H9 (cell line): Measurements from ENCODE around the gene ZFAND5. TPM values are rescaled to one million over a fixed set of nuclear protein-coding genes. Genes with fewer than 3 reads are reported as not detected.

Experiments used
- DNase-seq: peaks from one replicate; pipeline ENCODE4 v3.0.0-alpha.2; 2017
- H2AFZ ChIP-seq: one replicate; pipeline ENCODE4 v1.6.1; 2013; ENCODE audit warnings: mild to moderate bottlenecking, low read length, control low read depth, moderate library complexity
- H2AK5ac ChIP-seq: 2 replicates; pipeline ENCODE4 v1.6.1; 2013; ENCODE audit warnings: low read length, control low read depth, mixed read lengths; ENCODE audit not compliant: insufficient read length
- H2BK120ac ChIP-seq: one replicate; pipeline ENCODE4 v1.6.1; 2013; ENCODE audit warnings: low read depth, mild to moderate bottlenecking, low read length, control low read depth, inconsistent platforms; ENCODE audit not compliant: poor library complexity, severe bottlenecking
- H2BK12ac ChIP-seq: 2 replicates; pipeline ENCODE4 v1.6.1; 2013; ENCODE audit warnings: low read length, control low read depth, mixed read lengths, low read depth; ENCODE audit not compliant: insufficient read length
- H2BK15ac ChIP-seq: 2 replicates; pipeline ENCODE4 v1.6.1; 2013; ENCODE audit warnings: low read depth, low read length, control low read depth
- H2BK20ac ChIP-seq: one replicate; pipeline ENCODE4 v1.6.1; 2013; ENCODE audit warnings: low read depth, mild to moderate bottlenecking, low read length, control low read depth, inconsistent platforms; ENCODE audit not compliant: poor library complexity, severe bottlenecking
- H2BK5ac ChIP-seq: 2 replicates; pipeline ENCODE4 v1.6.1; 2013; ENCODE audit warnings: low read length, control low read depth, mixed read lengths; ENCODE audit not compliant: insufficient read length
- H3K14ac ChIP-seq: 2 replicates; pipeline ENCODE4 v1.6.1; 2013; ENCODE audit warnings: low read length, control low read depth; ENCODE audit not compliant: insufficient read depth
- H3K18ac ChIP-seq: 2 replicates; pipeline ENCODE4 v1.6.1; 2013; ENCODE audit warnings: low read depth, mild to moderate bottlenecking, mixed read lengths, low read length, control low read depth; ENCODE audit not compliant: insufficient read length
- H3K23ac ChIP-seq: 2 replicates; pipeline ENCODE4 v1.6.1; 2013; ENCODE audit warnings: low read length, control low read depth, mixed read lengths, low read depth; ENCODE audit not compliant: insufficient read length
- H3K23me2 ChIP-seq: 2 replicates; pipeline ENCODE4 v1.6.1; 2013; ENCODE audit warnings: low read depth, mild to moderate bottlenecking, mixed read lengths, low read length, control low read depth; ENCODE audit not compliant: insufficient read length, poor library complexity, severe bottlenecking
- H3K27ac ChIP-seq: 2 replicates; pipeline ENCODE4 v1.5.1; 2013; ENCODE audit warnings: low read length, control low read depth, mixed read lengths, low read depth; ENCODE audit not compliant: insufficient read length
- H3K27me3 ChIP-seq: 2 replicates; pipeline ENCODE4 v1.6.1; 2013; ENCODE audit warnings: low read length, control low read depth, inconsistent platforms; ENCODE audit not compliant: insufficient read depth
- H3K4ac ChIP-seq: 2 replicates; pipeline ENCODE4 v1.6.1; 2013; ENCODE audit warnings: low read depth, mild to moderate bottlenecking, control low read depth, inconsistent platforms, low read length, moderate library complexity
- H3K4me1 ChIP-seq: 2 replicates; pipeline ENCODE4 v1.6.1; 2013; ENCODE audit warnings: low read length, control low read depth, inconsistent platforms; ENCODE audit not compliant: insufficient read depth
- H3K4me2 ChIP-seq: 2 replicates; pipeline ENCODE4 v1.6.1; 2013; ENCODE audit warnings: low read length, control low read depth, mixed read lengths; ENCODE audit not compliant: insufficient read length, insufficient read depth
- H3K56ac ChIP-seq: 2 replicates; pipeline ENCODE4 v1.6.1; 2013; ENCODE audit warnings: low read depth, mild to moderate bottlenecking, mixed read lengths, low read length, control low read depth; ENCODE audit not compliant: insufficient read length
- H3K79me1 ChIP-seq: 2 replicates; pipeline ENCODE4 v1.6.1; 2013; ENCODE audit warnings: low read depth, mild to moderate bottlenecking, moderate library complexity, low read length, control low read depth, inconsistent platforms; ENCODE audit not compliant: insufficient read depth, poor library complexity, severe bottlenecking
- H3K79me2 ChIP-seq: 2 replicates; pipeline ENCODE4 v1.6.1; 2013; ENCODE audit warnings: low read length, control low read depth, inconsistent platforms; ENCODE audit not compliant: insufficient read depth
- H3K9ac ChIP-seq: 2 replicates; pipeline ENCODE4 v1.6.1; 2013; ENCODE audit warnings: low read length, control low read depth, mixed read lengths; ENCODE audit not compliant: insufficient read length; ENCODE audit errors: extremely low read depth
- H3K9me3 ChIP-seq: one replicate; pipeline ENCODE4 v1.6.1; 2013; ENCODE audit warnings: low read depth, low read length, inconsistent platforms; ENCODE audit not compliant: control insufficient read depth
- H3T11ph ChIP-seq: one replicate; pipeline ENCODE4 v1.6.1; 2013; ENCODE audit warnings: mild to moderate bottlenecking, low read length, control low read depth, inconsistent platforms
- H4K20me1 ChIP-seq: one replicate; pipeline ENCODE4 v1.6.1; 2013; ENCODE audit not compliant: control insufficient read depth, insufficient read length, insufficient read depth
- H4K5ac ChIP-seq: 2 replicates; pipeline ENCODE4 v1.6.1; 2013; ENCODE audit warnings: low read depth, mild to moderate bottlenecking, mixed read lengths, low read length, control low read depth; ENCODE audit not compliant: insufficient read length
- H4K8ac ChIP-seq: replicated peaks from 2 replicates; pipeline ENCODE4 v1.6.1; 2013; ENCODE audit warnings: low read length, control low read depth, mixed read lengths, low read depth; ENCODE audit not compliant: insufficient read length
- H4K91ac ChIP-seq: 2 replicates; pipeline ENCODE4 v1.6.1; 2013; ENCODE audit warnings: low read depth, mild to moderate bottlenecking, moderate library complexity, mixed read lengths, low read length, control low read depth; ENCODE audit not compliant: insufficient read length
- H3K27ac Mint-ChIP-seq, 3 experiments: 2 replicates in 2 of 3; 3 replicates in 1 of 3; pipeline ENCODE4 v1.8.0; 2020 to 2021; ENCODE audit warnings: mixed read lengths in 3 of 3, mild to moderate bottlenecking in 1 of 3, moderate library complexity in 1 of 3
- H3K27me3 Mint-ChIP-seq: 2 replicates; pipeline ENCODE4 v1.8.0; 2021; ENCODE audit warnings: low read depth, mild to moderate bottlenecking, moderate library complexity, mixed read lengths
- H3K36me3 Mint-ChIP-seq, 3 experiments: 2 replicates in 2 of 3; 3 replicates in 1 of 3; pipeline ENCODE4 v1.8.0; 2020 to 2021; ENCODE audit warnings: low read depth in 3 of 3, mixed read lengths in 3 of 3; ENCODE audit not compliant: insufficient read depth in 1 of 3
- H3K4me1 Mint-ChIP-seq, 2 experiments: 2 replicates each; pipeline ENCODE4 v1.8.0; 2020; ENCODE audit warnings: mixed read lengths in 2 of 2
- H3K4me3 Mint-ChIP-seq, 2 experiments: 2 replicates in 1 of 2; 3 replicates in 1 of 2; pipeline ENCODE4 v1.8.0; 2020 to 2021; ENCODE audit warnings: mild to moderate bottlenecking in 2 of 2, mixed read lengths in 2 of 2, moderate library complexity in 1 of 2
- H3K9me3 Mint-ChIP-seq, 2 experiments: 2 replicates in 1 of 2; 3 replicates in 1 of 2; pipeline ENCODE4 v1.8.0; 2020; ENCODE audit warnings: mild to moderate bottlenecking in 2 of 2, mixed read lengths in 2 of 2, moderate library complexity in 1 of 2
- CTCF ChIP-seq: fragments of 200-600 bp; sonication (generic); conservative IDR thresholded peaks from 3 replicates; pipeline ENCODE4 v1.8.0; 2021; ENCODE audit warnings: antibody characterized with exemption, mild to moderate bottlenecking
- WGBS: extraction: QIAGEN DNeasy Blood & Tissue Kit; methylation state at CpG from one replicate; pipeline ENCODE4 v1.1.7; 2013; ENCODE audit warnings: missing lambda C conversion rate, low lambda C conversion rate, mixed read lengths; ENCODE audit not compliant: insufficient read length; ENCODE audit errors: extremely low coverage; 5-methylcytosine and 5-hydroxymethylcytosine counted together
- total RNA-seq: library from RNA; stranded (reverse); gene quantifications from 2 replicates; pipeline ENCODE4 v1.2.1, GENCODE V29; 2021

The ZFAND5 gene
- total RNA-seq, 1 experiment from 2014 or later = 304 TPM

DNA sequence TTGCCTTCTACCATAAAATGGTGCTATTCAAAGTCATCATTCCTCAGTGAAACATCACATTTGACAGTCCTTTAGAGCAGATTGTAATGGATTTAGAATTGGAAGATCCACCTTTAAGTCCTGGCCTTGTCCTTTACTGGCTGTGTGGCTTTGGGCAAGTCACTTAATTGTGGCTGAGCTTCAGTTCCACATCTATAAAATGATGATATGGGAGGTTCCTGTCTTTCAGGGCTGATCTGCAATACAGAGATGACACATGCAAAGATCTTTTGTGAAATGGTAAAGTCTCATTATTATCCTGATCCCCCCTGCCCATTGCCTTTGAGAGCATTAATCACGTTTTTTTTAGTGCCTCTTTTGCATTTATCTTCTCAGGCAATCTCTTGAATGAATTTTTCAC is 58.2 kb downstream of the ZFAND5 start:
- H3K14ac ChIP-seq = no peak overlapping the region
- H3K27me3 ChIP-seq = no peaks in the 10 kb centered on the region
- H2BK120ac ChIP-seq = no peak overlapping the region
- Mint-ChIP-seq H3K36me3 (no peaks in the 10 kb centered on the region), H3K27me3 (no peaks in the 10 kb centered on the region), H3K9me3 (no peaks in the 10 kb centered on the region), H3K27ac (no peak overlapping the region), H3K4me1 (peaks cover 5 to 11% of the 10 kb centered on the region in 2 experiments; a peak in 3 of 4 replicates), H3K4me3 (no peak overlapping the region)
- WGBS = no CpG with 5 or more reads among the region's 1 CpG
- no peaks in the 10 kb centered on the region for H4K20me1 ChIP-seq
- no peak overlapping the region for H3K23ac ChIP-seq
- no peak overlapping the region for H3K18ac ChIP-seq
- no peaks in the 10 kb centered on the region for H3K4me1 ChIP-seq
- no peaks in the 10 kb centered on the region for H3K9me3 ChIP-seq
- no peak for DNase-seq
- H3K4ac ChIP-seq = no peak overlapping the region
- TF ChIP-seq CTCF = no peak
- no peak overlapping the region for H3K27ac ChIP-seq
- H3T11ph ChIP-seq = no peak overlapping the region
- H3K79me2 ChIP-seq = no peaks in the 10 kb centered on the region
- H3K9ac ChIP-seq = no peak overlapping the region
- H3K56ac ChIP-seq = no peak overlapping the region
- H2AFZ ChIP-seq = no peak overlapping the region
- H2BK15ac ChIP-seq = no peak overlapping the region
- no peak overlapping the region for H4K5ac ChIP-seq
- H2AK5ac ChIP-seq = no peak overlapping the region
- H4K8ac ChIP-seq = no peak overlapping the region
- no peak overlapping the region for H2BK5ac ChIP-seq
- no peak overlapping the region for H4K91ac ChIP-seq
- no peak overlapping the region for H2BK20ac ChIP-seq
- H2BK12ac ChIP-seq = no peak overlapping the region
- H3K23me2 ChIP-seq = no peaks in the 10 kb centered on the region
- no peak overlapping the region for H3K4me2 ChIP-seq
- H3K79me1 ChIP-seq = no peaks in the 10 kb centered on the region
